ENCODE measurements around the gene SLC50A1. TPM values are rescaled to one million over a fixed set of nuclear protein-coding genes. Genes with fewer than 3 reads are reported as not detected.

SLC50A1 gene
- total RNA-seq, 1 experiment from 2014 or later, result 38.4 TPM

GRCh38 chr1:155134880-155135414 lies 705 bp upstream of the SLC50A1 start:
- H3K36me3 Mint-ChIP-seq (ENCODE audit: insufficient read depth, unreplicated experiment), result peaks cover 67% of the 10 kb centered on the region
- intact Hi-C loops (cut with micrococcal nuclease; ENCODE audit: unreplicated experiment), result loop anchor here (1.0 to 2.0 kb wide), 3 partner anchors 9 to 40 kb away; no protein-coding TSS in a partner anchor
- CTCF ChIA-PET, result interaction anchor here (1.0 to 1.7 kb wide), 5 partner anchors 9 to 50 kb away, joined by 3 to 17 read pairs (median 7); partner anchors contain the start of gene KRTCAP2
- peak; percentile 89 to 94 for DNase-seq
- H3K36me3 ChIP-seq (ENCODE audit: control insufficient read depth, insufficient read depth, low read length), result peaks cover 16% of the 10 kb centered on the region
- H3K4me3 Mint-ChIP-seq (ENCODE audit: unreplicated experiment), result peak overlapping the region; percentile 81
- peak overlapping the region; percentile 84 for H3K4me3 ChIP-seq (ENCODE audit: low read depth, low read length)
- H3K9me3 ChIP-seq, result no peaks in the 10 kb centered on the region
- TF ChIP-seq CTCF (IDR thresholded peaks at IDR 0.05; ENCODE audit: insufficient read depth in 1 of 2, low read depth in 1 of 2, low read length in 1 of 2, severe bottlenecking in 1 of 2, unreplicated experiment in 1 of 2), result no peak
- no peaks in the 10 kb centered on the region for H3K27me3 ChIP-seq (replicated peaks; ENCODE audit: control insufficient read depth, insufficient read depth, low read length)
- H3K4me1 ChIP-seq, result peaks cover 18% of the 10 kb centered on the region
- H3K27ac Mint-ChIP-seq (ENCODE audit: unreplicated experiment), result peak overlapping the region; percentile 86
- POLR2A ChIA-PET, result interaction anchor here (0.5 to 1.0 kb wide), 4 partner anchors 9 to 135 kb away, joined by 3 to 7 read pairs (median 4); no protein-coding TSS in a partner anchor
- peaks cover 26% of the 10 kb centered on the region for H3K4me1 Mint-ChIP-seq (ENCODE audit: low read depth, unreplicated experiment)
- no peaks in the 10 kb centered on the region for H3K27me3 Mint-ChIP-seq (ENCODE audit: insufficient read depth, unreplicated experiment)
- BruUV-seq (replicated peaks), result TSS peak; percentile 75
- H3K9me3 Mint-ChIP-seq (ENCODE audit: unreplicated experiment), result no peaks in the 10 kb centered on the region

GRCh38 chr1:155136748-155137147 lies 1.1 kb downstream of the SLC50A1 start:
- no TSS peak for BruUV-seq (replicated peaks)
- ChIA-PET POLR2A (interaction anchor here (0.6 to 1.6 kb wide), 2 partner anchors 16 to 164 kb away, joined by 3 read pairs; no protein-coding TSS in a partner anchor), CTCF (interaction anchor here (1.0 to 1.4 kb wide), 2 partner anchors 30 to 36 kb away, joined by 4 to 5 read pairs; partner anchors contain the start of gene KRTCAP2)
- H3K4me1 ChIP-seq, result peaks cover 9% of the 10 kb centered on the region
- peak overlapping the region; percentile 81 for H3K4me3 Mint-ChIP-seq (ENCODE audit: unreplicated experiment)
- intact Hi-C loops (cut with micrococcal nuclease; ENCODE audit: unreplicated experiment), result no loop called here
- DNase-seq, result no peak
- H3K36me3 Mint-ChIP-seq (ENCODE audit: insufficient read depth, unreplicated experiment), result peaks cover 56% of the 10 kb centered on the region
- no peaks in the 10 kb centered on the region for H3K9me3 Mint-ChIP-seq (ENCODE audit: unreplicated experiment)
- peak overlapping the region; percentile 29 for H3K4me3 ChIP-seq (ENCODE audit: low read depth, low read length)
- H3K27ac Mint-ChIP-seq (ENCODE audit: unreplicated experiment), result peak overlapping the region; percentile 86
- no peaks in the 10 kb centered on the region for H3K9me3 ChIP-seq
- H3K36me3 ChIP-seq (ENCODE audit: control insufficient read depth, insufficient read depth, low read length), result peaks cover 13% of the 10 kb centered on the region
- peaks cover 14% of the 10 kb centered on the region for H3K4me1 Mint-ChIP-seq (ENCODE audit: low read depth, unreplicated experiment)
- no peaks in the 10 kb centered on the region for H3K27me3 Mint-ChIP-seq (ENCODE audit: insufficient read depth, unreplicated experiment)
- H3K27me3 ChIP-seq (replicated peaks; ENCODE audit: control insufficient read depth, insufficient read depth, low read length), result no peaks in the 10 kb centered on the region
- no peak for TF ChIP-seq CTCF (IDR thresholded peaks at IDR 0.05; ENCODE audit: insufficient read depth in 1 of 2, low read depth in 1 of 2, low read length in 1 of 2, severe bottlenecking in 1 of 2, unreplicated experiment in 1 of 2)

- no peak for DNase-seq
- Histone ChIP-seq H3K4me1 (peaks cover 9% of the 10 kb centered on the region), H3K36me3 (ENCODE audit: control insufficient read depth, insufficient read depth, low read length) (peaks cover 11% of the 10 kb centered on the region), H3K4me3 (ENCODE audit: low read depth, low read length) (peak overlapping the region; percentile 29), H3K27me3 (replicated peaks; ENCODE audit: control insufficient read depth, insufficient read depth, low read length) (no peaks in the 10 kb centered on the region), H3K9me3 (no peaks in the 10 kb centered on the region)
- BruUV-seq (replicated peaks), result no TSS peak
- TF ChIP-seq CTCF (IDR thresholded peaks at IDR 0.05; ENCODE audit: insufficient read depth in 1 of 2, low read depth in 1 of 2, low read length in 1 of 2, severe bottlenecking in 1 of 2, unreplicated experiment in 1 of 2), result no peak
- ChIA-PET POLR2A (interaction anchor here (0.5 to 1.6 kb wide), 2 partner anchors 16 to 797 kb away, joined by 3 read pairs; partner anchors contain the start of gene KHDC4), CTCF (interaction anchor here (1.4 kb wide), 1 partner anchor 30 kb away, joined by 4 read pairs; no protein-coding TSS in a partner anchor)
- Mint-ChIP-seq H3K9me3 (ENCODE audit: unreplicated experiment) (no peaks in the 10 kb centered on the region), H3K27me3 (ENCODE audit: insufficient read depth, unreplicated experiment) (no peaks in the 10 kb centered on the region), H3K27ac (ENCODE audit: unreplicated experiment) (peak overlapping the region; percentile 86), H3K4me1 (ENCODE audit: low read depth, unreplicated experiment) (peaks cover 11% of the 10 kb centered on the region), H3K36me3 (ENCODE audit: insufficient read depth, unreplicated experiment) (peaks cover 51% of the 10 kb centered on the region), H3K4me3 (ENCODE audit: unreplicated experiment) (peak overlapping the region; percentile 81)
- intact Hi-C loops (cut with micrococcal nuclease; ENCODE audit: unreplicated experiment), result no loop called here
Observed at GRCh38 chr1:155137154-155137949, 1.7 kb downstream of the SLC50A1 start.

All from Caco-2 (cell line).